NCI-H2107 treated with DMSO at 0.1 percent for 48 hours (cell line): ENCODE measurements around the gene BTG2.
"Not testable (repeated sequence)": the region's sequence is repeated elsewhere in the genome, so short reads cannot be mapped to it uniquely, and the experiment has no call there.

Experiments used
- DNase-seq: peaks from one replicate; lab custom pipeline; 2025; ENCODE audit not compliant: unreplicated experiment; lab: John Stamatoyannopoulos, UW

Gene BTG2

DNA sequence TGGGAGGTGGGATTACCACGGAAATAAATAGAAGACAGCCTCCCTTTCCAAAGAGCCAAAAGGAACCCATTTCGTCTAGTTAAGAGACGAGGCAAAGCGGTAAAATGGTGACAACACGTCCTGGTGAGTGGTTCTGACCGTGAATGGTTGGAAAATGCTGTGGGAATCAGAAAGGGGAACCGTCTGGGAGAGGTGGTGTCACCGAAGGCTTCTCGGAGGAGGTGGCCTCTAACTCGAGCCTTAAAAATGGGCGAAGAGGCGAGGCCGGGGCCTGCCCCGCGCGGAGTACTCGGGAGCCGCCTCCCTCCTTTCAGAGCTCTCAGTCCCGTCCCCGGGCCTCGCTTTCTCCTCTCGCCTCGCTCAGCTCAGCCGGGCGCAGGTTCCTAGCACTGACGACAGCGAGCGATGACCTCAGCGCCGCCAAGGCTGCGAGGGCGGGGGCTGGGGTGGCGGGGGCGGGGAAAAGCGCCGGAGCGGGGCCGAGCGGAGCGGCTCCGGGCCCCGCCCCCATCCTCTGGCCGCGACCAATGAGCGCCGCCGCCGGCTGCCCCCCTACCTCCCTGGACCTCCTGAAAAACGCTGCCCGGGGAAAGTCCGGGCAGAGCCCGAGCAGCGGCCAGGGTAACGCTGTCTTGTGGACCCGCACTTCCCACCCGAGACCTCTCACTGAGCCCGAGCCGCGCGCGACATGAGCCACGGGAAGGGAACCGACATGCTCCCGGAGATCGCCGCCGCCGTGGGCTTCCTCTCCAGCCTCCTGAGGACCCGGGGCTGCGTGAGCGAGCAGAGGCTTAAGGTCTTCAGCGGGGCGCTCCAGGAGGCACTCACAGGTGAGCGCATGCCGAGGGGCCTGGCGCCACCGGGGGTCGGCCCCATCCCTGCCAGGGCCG is at the start of gene BTG2:
BTG2 (plus strand) TSS at position 601 of the 890 bp plus-strand sequence; CDS start at position 689, 88 bp downstream.
- peak; percentile 97 for DNase-seq

DNA sequence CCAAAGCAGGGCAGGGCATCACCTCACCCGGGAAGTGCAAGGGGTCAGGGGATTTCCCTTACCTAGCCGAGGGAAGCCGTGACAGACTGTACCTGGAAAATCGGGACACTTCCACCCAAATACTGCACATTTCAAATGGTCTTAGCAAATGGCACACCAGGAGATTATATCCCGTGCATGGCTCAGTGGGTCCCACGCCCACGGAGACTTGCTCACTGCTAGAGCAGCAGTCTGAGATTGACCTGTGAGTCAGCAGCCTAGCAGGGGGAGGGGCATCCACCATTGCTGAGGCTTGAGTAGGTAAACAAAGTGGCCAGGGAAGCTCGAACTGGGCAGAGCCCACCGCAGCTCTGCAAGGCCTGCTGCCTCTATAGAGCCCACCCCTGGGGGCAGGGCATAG is 48.7 kb upstream of the BTG2 start:
- DNase-seq: not testable (repeated sequence)

- no peak for DNase-seq
Observed at GRCh38 chr1:203263496-203263895, 41.8 kb upstream of the BTG2 start.

DNA sequence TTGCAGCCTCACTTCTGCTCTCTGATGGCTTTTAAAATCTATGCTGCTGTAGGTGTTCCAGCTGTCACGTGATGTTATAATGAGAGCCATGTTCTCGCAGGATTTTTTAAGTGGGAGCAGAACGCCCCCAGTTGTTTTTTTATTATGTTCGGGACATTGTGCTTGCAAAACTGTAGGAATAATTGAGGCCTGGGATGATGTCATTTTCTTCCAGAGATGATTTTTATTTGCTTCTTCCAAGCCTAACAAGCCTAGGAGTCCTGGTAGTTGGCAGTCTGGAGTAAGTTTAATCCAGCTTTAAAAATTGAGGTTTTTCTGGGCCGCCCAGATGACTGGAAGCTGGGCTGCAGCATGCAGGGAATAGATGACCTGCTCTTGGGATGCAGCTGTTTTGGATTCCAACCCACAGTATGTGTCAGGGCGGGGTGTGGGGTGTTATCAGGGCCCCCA is 41.2 kb upstream of the BTG2 start:
- no peak for DNase-seq

- no peak for DNase-seq
Observed at GRCh38 chr1:203265541-203265940, 39.8 kb upstream of the BTG2 start.

- not testable (repeated sequence) for DNase-seq
Observed at GRCh38 chr1:203266140-203266539, 39.2 kb upstream of the BTG2 start.

DNA sequence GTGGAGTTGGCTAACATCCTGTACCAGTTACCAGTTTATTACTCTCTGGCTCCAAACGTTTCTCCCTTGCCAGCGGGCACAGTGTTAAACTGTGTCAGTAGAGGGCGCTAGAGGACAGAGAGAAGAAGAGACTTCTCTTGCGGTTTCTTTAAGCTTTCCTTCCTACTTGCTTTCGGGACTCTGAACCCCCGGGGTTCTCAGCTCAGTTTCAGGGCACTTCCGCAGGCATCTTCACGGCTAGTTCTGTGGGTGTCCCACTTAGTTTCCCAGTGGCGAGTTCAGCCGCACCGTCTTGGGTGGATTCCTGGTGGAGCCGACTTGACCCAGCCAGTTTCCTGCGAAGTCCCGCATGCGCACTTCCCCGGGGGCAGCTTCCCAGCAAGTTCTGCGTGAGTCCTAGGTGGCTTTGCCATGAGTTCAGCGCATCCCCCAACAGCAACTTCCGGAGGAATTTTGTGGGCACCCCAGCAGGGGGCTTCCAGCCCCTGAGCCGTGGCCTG is 37.9 kb upstream of the BTG2 start:
- DNase-seq: peak; percentile 89

GRCh38 chr1:203267912-203268311 is 37.4 kb upstream of the BTG2 start:
- no peak for DNase-seq

DNA sequence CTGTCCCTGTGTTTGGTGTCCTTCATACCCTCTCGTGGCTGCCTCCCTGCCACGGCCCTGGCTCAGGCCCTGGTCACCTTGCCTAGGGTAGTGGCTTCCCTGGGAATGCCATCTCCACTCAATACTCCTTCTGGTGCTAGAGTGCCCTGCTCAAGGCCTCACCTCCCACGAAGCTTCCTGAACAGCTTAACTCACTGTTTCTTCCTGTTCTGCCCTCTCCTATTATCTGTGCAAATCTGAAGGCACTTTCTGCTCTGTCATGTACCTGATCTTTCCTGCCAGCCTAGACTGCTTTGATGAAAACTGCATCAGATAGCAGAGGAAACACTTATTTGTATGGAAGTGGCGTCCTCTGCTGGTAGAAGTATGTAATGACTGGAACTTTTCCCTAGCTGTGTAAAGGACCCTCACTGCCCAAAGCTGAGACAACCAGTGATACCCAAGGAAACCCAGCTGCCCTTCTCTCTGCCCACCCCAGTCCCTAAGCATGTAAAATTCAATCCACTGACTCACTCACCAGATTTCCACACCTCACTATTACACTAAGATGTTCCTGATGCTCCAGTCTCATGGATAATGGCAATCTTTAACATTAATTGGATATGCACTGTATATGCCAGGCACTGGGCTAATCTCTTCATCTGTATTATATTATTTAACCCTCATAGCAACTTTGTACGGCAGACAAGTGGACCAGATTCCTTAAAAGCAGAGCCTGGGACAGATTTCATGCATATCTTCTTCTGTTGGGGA is 36.2 kb upstream of the BTG2 start:
- peak; percentile 91 for DNase-seq

DNA sequence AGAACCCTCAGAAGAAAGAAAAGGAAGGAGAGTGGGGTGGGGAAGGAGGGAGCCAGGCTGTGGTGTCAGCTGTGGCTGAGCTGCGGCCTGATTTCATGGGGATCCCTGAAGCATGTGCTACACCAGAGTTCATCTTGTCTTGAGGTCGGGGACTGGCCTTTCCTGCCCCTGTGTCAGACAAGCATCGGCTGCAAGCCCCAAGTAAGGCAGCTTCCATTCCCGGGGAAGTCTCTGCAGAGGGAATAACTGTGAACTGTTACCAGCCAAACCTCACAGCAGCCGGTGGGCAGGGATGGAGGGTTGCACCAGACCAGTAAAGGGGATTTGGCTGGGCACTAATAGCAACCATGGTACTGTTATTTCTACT is 35.7 kb upstream of the BTG2 start:
- DNase-seq: no peak

DNA sequence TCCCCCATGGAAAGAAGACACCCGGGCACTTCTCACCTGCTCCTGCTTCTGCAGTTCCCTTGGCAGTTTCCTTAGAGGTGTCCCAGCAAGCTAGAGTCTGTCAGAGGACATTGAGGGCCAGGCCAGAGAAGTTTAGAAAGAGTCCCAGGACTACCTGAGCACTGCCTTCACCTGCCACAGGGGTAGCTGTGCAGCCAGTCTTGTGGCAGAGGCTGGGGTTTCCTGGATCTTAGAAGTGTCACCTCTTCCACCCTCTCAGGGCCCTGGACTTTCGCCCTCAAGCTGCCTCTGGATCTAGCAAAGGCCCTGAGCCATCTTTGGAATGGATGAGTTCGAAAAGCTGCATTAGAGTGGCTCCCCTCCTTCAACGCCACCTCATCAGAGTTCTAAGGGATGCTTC is 34.9 kb upstream of the BTG2 start:
- DNase-seq: no peak

DNA sequence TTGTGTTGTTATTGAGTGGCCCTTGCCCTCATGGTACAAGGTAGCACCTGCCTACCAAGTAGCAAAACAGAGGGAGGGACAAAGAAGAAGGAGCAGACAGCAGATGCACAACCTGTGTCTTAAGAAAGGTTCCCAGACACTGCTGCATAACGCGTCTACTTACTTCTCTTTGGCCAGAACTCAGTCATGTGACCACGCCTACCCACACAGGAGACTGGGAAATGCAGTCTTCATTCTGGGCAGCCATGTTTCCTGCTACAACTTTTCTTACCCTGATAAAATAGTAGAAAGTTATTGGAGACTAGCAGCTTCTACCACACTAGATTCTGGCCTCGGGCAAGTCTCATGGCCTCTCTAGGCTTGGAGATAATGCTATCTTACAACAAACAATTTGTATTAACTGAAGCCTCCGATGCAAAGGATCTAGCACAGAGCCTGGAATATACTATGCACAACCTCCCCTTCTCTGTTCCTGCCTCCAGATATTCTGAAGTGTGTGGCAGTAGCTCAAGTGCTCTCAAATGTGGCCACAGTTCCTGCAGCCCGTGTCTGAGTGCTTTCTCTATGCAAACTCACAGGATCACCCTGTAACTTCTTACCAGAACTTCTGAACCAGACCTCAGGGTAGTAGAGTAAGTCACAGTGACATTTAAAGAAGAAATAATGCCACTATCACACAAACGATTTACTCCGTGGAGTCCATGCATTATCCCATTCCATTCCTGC is 34.1 kb upstream of the BTG2 start:
- peak; percentile 65 for DNase-seq

DNA sequence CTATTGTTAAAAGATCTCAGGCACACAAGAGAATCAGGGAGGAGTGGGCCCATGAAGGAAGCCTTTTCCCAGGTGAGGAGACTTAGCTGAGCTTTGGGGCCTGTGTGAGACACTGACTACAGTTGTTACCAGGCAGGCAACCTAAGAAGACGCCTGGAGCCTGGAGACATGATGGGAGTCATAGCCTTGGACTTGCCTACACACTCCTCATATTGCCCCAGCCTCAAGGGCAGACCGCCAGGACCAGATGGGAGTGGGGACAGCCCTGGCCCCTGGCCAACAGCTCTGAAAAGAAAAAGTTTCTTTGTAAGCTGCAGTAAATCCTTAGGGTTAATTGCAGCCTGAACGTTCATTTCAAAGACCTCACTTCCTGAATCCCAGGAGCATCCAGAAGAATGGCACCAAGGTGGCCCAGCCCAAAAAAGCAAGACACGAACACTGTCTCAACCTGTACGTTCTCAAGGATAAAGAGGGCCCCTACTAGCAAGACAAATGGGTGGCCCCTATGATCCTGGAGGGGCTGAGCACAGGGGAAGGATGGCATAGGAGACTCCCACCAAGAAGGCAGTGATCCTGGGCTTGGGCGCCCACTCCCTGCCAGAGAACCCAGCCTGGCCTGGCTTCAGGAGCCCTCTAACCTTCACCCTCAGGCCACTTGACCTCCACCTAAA is 33.2 kb upstream of the BTG2 start:
- DNase-seq: no peak

DNA sequence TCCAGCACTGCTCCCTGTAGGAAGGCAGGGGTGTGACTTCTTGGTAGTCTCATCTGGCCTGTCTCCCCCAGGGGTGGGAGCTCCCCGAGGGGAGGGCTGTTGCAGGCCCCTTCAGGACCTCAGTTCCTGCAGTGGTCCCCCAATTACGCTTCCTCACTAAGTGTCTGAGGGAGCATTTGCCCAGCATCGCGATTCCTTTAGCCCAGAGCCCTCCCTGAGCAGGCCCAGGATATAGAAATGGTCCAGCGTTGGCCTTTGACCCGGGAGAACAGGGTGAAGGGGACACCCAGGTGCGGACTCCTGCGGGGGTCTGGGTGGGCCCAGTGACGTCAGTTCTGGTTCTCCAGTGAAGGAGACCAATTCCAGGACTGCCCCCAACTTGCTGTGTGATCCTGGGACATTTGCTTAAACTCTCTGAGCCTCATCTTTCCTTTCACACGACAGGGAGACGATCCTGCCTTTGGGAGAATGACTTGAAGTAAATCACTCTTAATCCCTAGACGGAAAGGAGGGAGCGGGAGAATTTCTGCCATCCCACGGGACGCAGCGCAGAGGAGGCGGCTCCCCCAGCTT is 32.6 kb upstream of the BTG2 start:
- no peak for DNase-seq

DNA sequence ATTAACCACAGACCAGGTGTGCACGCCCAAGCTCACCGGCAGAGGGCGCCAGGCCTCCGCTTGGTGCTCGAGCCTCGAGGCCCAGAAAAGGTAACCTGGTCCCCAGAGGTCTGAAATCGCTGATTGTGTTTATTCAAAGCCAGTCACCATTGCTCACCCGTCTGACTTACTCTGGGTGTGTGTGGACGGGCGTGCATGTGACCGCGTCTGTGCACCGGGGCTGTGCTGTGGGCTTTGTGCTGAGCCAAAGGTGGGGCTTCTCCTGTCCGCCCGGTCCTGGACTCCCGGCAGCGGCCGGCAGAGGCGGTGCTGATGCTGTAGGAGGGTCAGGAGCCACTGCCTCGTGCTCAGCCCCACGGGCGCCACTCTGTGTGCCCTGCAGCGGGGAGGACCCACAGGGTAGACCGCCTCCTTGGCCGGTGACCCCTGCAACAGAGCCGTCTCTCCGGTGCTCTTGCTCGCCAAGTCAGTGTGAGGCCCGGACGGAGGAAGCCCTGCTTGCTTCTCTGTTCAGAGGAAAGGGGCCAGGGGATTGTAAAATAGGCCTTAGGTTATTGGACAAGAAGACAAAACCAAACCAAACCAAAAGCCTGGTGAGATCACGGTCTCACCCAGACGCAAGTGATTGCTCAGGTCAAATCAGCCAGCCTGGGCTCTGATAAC is 32.0 kb upstream of the BTG2 start:
- peak; percentile 90 for DNase-seq

GRCh38 chr1:203273869-203274602 is 31.3 kb upstream of the BTG2 start:
- DNase-seq: peak; percentile 52

DNA sequence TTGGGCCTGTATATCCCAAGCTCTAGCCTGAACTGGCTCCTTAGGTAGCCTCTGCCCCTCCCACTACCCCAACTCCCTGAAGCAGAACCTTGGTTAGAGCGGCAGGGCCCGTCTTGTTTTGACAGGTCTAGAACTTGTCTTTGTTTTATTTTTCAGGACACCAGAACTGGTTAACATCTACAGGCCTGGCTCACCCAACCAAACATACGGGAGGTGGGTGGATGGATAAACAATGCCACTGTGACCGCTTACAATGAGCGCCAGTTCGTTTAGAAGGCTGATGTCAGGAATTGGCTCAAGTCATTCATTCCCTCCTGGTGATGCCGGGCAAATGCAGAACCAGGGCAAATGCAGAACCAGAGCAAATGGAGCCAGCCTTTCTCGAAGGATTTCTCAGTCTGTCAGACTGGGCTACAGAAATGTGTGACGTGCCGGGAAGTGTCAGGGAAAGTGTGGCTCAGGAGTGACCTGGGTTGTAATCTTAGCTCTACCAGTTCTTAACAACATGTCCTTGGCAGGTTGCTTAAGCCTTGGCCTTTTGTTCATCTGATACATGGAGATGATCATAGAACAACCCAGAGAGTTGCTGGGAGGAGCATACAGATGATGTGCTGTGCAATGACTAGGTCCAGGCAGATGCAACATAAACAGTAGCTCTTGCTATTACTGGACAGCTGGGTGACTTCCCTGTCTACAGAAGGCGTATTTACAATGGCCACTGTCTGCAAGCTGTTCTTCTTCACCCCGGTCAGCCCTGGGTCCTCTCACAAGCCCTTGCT is 30.5 kb upstream of the BTG2 start:
- DNase-seq: no peak

DNA sequence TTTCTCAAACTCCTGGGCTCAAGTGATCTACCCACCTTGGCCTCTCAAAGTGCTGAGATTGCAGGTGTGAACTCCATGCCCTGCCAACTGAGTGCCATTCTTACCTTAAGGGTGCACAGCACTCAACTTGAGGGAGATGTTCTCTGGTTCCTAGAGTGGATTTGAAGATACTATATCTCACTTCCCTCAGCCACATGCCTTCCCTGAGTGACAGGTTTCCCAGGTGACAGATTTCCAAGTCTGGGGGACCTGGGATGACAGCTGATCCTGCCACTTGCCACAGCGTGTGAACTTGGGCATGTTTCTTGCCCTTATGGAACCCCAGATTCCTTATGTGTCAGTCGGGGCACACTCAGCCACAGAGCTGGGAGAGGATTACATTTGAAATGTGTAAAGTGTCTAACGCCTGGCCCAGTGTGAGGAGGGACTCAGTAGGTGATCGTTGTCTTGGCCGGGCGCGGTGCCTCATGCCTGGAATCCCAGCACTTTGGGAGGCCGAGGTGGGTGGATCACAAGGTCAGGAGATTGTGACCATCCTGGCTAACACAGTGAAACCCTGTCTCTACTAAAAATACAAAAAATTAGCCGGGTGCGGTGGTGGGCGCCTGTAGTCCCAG is 29.6 kb upstream of the BTG2 start:
- no peak for DNase-seq
